Measurements from ENCODE around the gene FAM180B. TPM values are rescaled to one million over a fixed set of nuclear protein-coding genes. Genes with fewer than 3 reads are reported as not detected.

Gene FAM180B
- polyA plus RNA-seq, 1 donor from 2014 or later, result not detected

DNA sequence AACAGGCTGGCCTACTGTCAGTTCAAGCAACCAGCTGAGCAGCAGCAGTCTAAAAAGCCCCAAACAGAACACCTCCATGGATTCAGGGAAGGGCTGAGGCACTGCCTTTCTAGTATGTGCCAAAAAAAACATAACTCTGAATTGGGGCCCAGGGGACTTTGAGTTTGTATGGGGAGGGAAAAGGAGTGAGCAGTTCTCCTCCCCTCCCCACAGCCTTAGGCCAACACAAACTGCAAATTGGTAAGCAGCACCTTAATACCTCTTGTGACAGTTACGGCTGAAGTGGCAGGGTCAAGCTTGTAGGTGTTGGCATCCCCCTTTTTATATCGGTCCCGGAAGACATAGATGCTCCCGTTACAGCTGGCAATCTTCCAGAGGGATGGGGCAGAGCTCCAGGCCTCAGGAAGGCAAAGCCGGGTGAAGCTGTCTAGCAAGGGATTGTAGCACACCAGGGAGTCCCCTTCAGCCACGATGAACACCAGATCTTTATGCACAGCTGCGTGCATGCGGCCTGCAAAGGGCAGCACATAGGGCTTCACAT lies 13.7 kb upstream of the FAM180B start:
- H3K27ac ChIP-seq (ENCODE audit: low read length), result no peak overlapping the region
- no peaks in the 10 kb centered on the region for H4K20me1 ChIP-seq (ENCODE audit: insufficient read depth)
- no peak overlapping the region for H3K4me3 ChIP-seq (ENCODE audit: low read length)
- peaks cover 20% of the 10 kb centered on the region for H3K79me2 ChIP-seq (replicated peaks; ENCODE audit: insufficient read depth, low read length)
- TF ChIP-seq TAF1 (IDR thresholded peaks at IDR 0.05; ENCODE audit: low read depth), result no peak
- no peak for TF ChIP-seq POLR2AphosphoS5 (IDR thresholded peaks at IDR 0.05)
- TF ChIP-seq, protein P1, sequence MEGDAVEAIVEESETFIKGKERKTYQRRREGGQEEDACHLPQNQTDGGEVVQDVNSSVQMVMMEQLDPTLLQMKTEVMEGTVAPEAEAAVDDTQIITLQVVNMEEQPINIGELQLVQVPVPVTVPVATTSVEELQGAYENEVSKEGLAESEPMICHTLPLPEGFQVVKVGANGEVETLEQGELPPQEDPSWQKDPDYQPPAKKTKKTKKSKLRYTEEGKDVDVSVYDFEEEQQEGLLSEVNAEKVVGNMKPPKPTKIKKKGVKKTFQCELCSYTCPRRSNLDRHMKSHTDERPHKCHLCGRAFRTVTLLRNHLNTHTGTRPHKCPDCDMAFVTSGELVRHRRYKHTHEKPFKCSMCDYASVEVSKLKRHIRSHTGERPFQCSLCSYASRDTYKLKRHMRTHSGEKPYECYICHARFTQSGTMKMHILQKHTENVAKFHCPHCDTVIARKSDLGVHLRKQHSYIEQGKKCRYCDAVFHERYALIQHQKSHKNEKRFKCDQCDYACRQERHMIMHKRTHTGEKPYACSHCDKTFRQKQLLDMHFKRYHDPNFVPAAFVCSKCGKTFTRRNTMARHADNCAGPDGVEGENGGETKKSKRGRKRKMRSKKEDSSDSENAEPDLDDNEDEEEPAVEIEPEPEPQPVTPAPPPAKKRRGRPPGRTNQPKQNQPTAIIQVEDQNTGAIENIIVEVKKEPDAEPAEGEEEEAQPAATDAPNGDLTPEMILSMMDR (IDR thresholded peaks at IDR 0.05; ENCODE audit: poor library complexity, severe bottlenecking), result no peak
- TF ChIP-seq, protein P2, sequence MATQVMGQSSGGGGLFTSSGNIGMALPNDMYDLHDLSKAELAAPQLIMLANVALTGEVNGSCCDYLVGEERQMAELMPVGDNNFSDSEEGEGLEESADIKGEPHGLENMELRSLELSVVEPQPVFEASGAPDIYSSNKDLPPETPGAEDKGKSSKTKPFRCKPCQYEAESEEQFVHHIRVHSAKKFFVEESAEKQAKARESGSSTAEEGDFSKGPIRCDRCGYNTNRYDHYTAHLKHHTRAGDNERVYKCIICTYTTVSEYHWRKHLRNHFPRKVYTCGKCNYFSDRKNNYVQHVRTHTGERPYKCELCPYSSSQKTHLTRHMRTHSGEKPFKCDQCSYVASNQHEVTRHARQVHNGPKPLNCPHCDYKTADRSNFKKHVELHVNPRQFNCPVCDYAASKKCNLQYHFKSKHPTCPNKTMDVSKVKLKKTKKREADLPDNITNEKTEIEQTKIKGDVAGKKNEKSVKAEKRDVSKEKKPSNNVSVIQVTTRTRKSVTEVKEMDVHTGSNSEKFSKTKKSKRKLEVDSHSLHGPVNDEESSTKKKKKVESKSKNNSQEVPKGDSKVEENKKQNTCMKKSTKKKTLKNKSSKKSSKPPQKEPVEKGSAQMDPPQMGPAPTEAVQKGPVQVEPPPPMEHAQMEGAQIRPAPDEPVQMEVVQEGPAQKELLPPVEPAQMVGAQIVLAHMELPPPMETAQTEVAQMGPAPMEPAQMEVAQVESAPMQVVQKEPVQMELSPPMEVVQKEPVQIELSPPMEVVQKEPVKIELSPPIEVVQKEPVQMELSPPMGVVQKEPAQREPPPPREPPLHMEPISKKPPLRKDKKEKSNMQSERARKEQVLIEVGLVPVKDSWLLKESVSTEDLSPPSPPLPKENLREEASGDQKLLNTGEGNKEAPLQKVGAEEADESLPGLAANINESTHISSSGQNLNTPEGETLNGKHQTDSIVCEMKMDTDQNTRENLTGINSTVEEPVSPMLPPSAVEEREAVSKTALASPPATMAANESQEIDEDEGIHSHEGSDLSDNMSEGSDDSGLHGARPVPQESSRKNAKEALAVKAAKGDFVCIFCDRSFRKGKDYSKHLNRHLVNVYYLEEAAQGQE (IDR thresholded peaks at IDR 0.05; ENCODE audit: borderline replicate concordance), result no peak
- no peak for TF ChIP-seq MXI1 (conservative IDR thresholded peaks at IDR 0.05; ENCODE audit: poor library complexity, severe bottlenecking)
- TF ChIP-seq EZH2 (IDR thresholded peaks at IDR 0.05; ENCODE audit: borderline replicate concordance, insufficient read depth, low read length, poor library complexity, severe bottlenecking), result no peak
- TF ChIP-seq EP300 (conservative IDR thresholded peaks at IDR 0.05; ENCODE audit: poor library complexity, severe bottlenecking), result no peak
- TF ChIP-seq RAD21 (conservative IDR thresholded peaks at IDR 0.05), result no peak
- no peak for TF ChIP-seq SMC3 (conservative IDR thresholded peaks at IDR 0.05; ENCODE audit: poor library complexity)
- H3F3A ChIP-seq (ENCODE audit: insufficient read depth, low read length, poor library complexity, severe bottlenecking), result no peaks in the 10 kb centered on the region
- no peak overlapping the region for H3K4me2 ChIP-seq (ENCODE audit: low read length)
- no peak overlapping the region for H3K9ac ChIP-seq (ENCODE audit: low read length)
- no peak overlapping the region for H2AFZ ChIP-seq (ENCODE audit: low read depth, low read length)
- no peaks in the 10 kb centered on the region for H3K9me3 ChIP-seq (ENCODE audit: low read length)
- H3K9me2 ChIP-seq (ENCODE audit: insufficient read depth, low read length), result no peaks in the 10 kb centered on the region
- H3K36me3 ChIP-seq (ENCODE audit: insufficient read depth, low read length), result no peaks in the 10 kb centered on the region
- no peaks in the 10 kb centered on the region for H3K27me3 ChIP-seq (ENCODE audit: insufficient read depth, low read depth, low read length)

DNA sequence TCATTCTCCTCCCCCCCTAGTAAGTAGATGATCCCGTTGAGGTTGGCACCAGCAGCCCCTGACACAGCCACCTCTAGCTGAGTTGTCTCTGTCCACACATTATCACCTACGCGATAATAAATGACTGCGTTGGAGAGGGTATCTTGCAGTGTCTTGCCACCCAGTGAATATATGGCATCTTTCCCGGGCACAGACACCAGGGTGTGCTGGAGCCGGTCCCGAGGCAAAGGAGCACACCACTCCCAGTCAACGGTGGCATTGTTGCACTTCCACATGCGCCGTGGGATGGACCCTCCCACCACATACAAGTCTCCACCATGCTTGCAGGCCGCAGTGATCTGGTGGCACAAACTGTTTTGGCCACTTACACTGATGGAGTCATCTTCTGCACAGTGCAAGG lies 13.2 kb upstream of the FAM180B start:
- no peaks in the 10 kb centered on the region for H3K36me3 ChIP-seq (ENCODE audit: insufficient read depth, low read length)
- H3K9me2 ChIP-seq (ENCODE audit: insufficient read depth, low read length), result no peaks in the 10 kb centered on the region
- H4K20me1 ChIP-seq (ENCODE audit: insufficient read depth), result no peaks in the 10 kb centered on the region
- H3K9ac ChIP-seq (ENCODE audit: low read length), result no peak overlapping the region
- H3K27me3 ChIP-seq (ENCODE audit: insufficient read depth, low read depth, low read length), result no peaks in the 10 kb centered on the region
- no peak overlapping the region for H3K27ac ChIP-seq (ENCODE audit: low read length)
- TF ChIP-seq RAD21 (conservative IDR thresholded peaks at IDR 0.05), result no peak
- no peak for TF ChIP-seq SMC3 (conservative IDR thresholded peaks at IDR 0.05; ENCODE audit: poor library complexity)
- TF ChIP-seq EZH2 (IDR thresholded peaks at IDR 0.05; ENCODE audit: borderline replicate concordance, insufficient read depth, low read length, poor library complexity, severe bottlenecking), result no peak
- TF ChIP-seq POLR2AphosphoS5 (IDR thresholded peaks at IDR 0.05), result no peak
- TF ChIP-seq, protein P2 (IDR thresholded peaks at IDR 0.05; ENCODE audit: borderline replicate concordance), result no peak
- TF ChIP-seq MXI1 (conservative IDR thresholded peaks at IDR 0.05; ENCODE audit: poor library complexity, severe bottlenecking), result no peak
- no peak for TF ChIP-seq TAF1 (IDR thresholded peaks at IDR 0.05; ENCODE audit: low read depth)
- TF ChIP-seq, protein P1 (IDR thresholded peaks at IDR 0.05; ENCODE audit: poor library complexity, severe bottlenecking), result no peak
- TF ChIP-seq EP300 (conservative IDR thresholded peaks at IDR 0.05; ENCODE audit: poor library complexity, severe bottlenecking), result no peak
- peaks cover 25% of the 10 kb centered on the region for H3K79me2 ChIP-seq (replicated peaks; ENCODE audit: insufficient read depth, low read length)
- H3F3A ChIP-seq (ENCODE audit: insufficient read depth, low read length, poor library complexity, severe bottlenecking), result no peaks in the 10 kb centered on the region
- no peaks in the 10 kb centered on the region for H3K9me3 ChIP-seq (ENCODE audit: low read length)
- H3K4me2 ChIP-seq (ENCODE audit: low read length), result no peak overlapping the region
- no peak overlapping the region for H2AFZ ChIP-seq (ENCODE audit: low read depth, low read length)
- H3K4me3 ChIP-seq (ENCODE audit: low read length), result no peak overlapping the region
